Common myeloid progenitor, CD34-positive (primary cell): ENCODE data around the gene RAET1G.
"Not testable (repeated sequence)": the region's sequence is repeated elsewhere in the genome, so short reads cannot be mapped to it uniquely, and the experiment has no call there.

Experiments
- CTCF ChIA-PET: fragments of 350-600 bp; sonication (Branson Sonifier 250); formaldehyde crosslinking; loops from one replicate; lab custom pipeline; 2021; ENCODE audit warnings: antibody characterized with exemption; lab: Charles Lee
- POLR2A ChIA-PET: fragments of 350-600 bp; sonication (Branson Sonifier 250); formaldehyde crosslinking; loops from one replicate; lab custom pipeline; 2021; ENCODE audit warnings: antibody characterized with exemption; lab: Charles Lee
- DNase-seq, 3 donors: peaks; one replicate each; pipeline versions ENCODE4 v3.0.0 to v3.0.0-alpha.2; 2013
- H3K27ac ChIP-seq, 2 experiments: 1 replicate in 1 of 2; 2 replicates in 1 of 2; pipeline ENCODE4 v1.7.0; 2013; ENCODE audit warnings: inconsistent platforms in 2 of 2, low read length in 2 of 2, mild to moderate bottlenecking in 2 of 2, low read depth in 1 of 2, moderate library complexity in 1 of 2; ENCODE audit not compliant: severe bottlenecking in 2 of 2, insufficient read depth in 1 of 2, poor library complexity in 1 of 2
- H3K27me3 ChIP-seq, 5 experiments: replicated peaks in 2 of 5; 1 replicate in 3 of 5; 2 replicates in 2 of 5; pipeline versions ENCODE4 v1.6.1 to v1.7.0; 2013; ENCODE audit warnings: low read length in 4 of 5, mild to moderate bottlenecking in 2 of 5, moderate library complexity in 2 of 5, inconsistent platforms in 1 of 5; ENCODE audit not compliant: insufficient read depth in 5 of 5, control insufficient read depth in 4 of 5
- H3K36me3 ChIP-seq, 4 experiments: 1 replicate in 2 of 4; 2 replicates in 2 of 4; pipeline versions ENCODE4 v1.6.1 to v1.7.0; 2013; ENCODE audit warnings: low read length in 3 of 4, control low read depth in 1 of 4, mild to moderate bottlenecking in 1 of 4; ENCODE audit not compliant: control insufficient read depth in 4 of 4, insufficient read depth in 4 of 4
- H3K4me1 ChIP-seq, 4 experiments: 1 replicate in 3 of 4; 2 replicates in 1 of 4; pipeline versions ENCODE4 v1.6.1 to v1.7.1; 2013; ENCODE audit warnings: low read length in 3 of 4, mild to moderate bottlenecking in 3 of 4, control low read depth in 1 of 4, inconsistent platforms in 1 of 4, moderate library complexity in 1 of 4; ENCODE audit not compliant: control insufficient read depth in 4 of 4, insufficient read depth in 4 of 4; ENCODE audit errors: control extremely low read depth in 1 of 4
- H3K4me3 ChIP-seq, 7 experiments: 1 replicate in 4 of 7; 2 replicates in 3 of 7; pipeline versions ENCODE4 v1.5.1 to v1.7.0; 2013; ENCODE audit warnings: mild to moderate bottlenecking in 7 of 7, low read length in 6 of 7, moderate library complexity in 6 of 7, inconsistent platforms in 2 of 7, low read depth in 2 of 7, control low read depth in 1 of 7; ENCODE audit not compliant: insufficient read depth in 4 of 7, control insufficient read depth in 1 of 7; ENCODE audit errors: extremely low read depth in 1 of 7
- H3K9me3 ChIP-seq, 5 experiments: 1 replicate in 4 of 5; 2 replicates in 1 of 5; pipeline versions ENCODE4 v1.6.1 to v1.7.1; 2013; ENCODE audit warnings: low read length in 4 of 5, mild to moderate bottlenecking in 2 of 5, inconsistent platforms in 1 of 5, low read depth in 1 of 5, moderate library complexity in 1 of 5; ENCODE audit not compliant: control insufficient read depth in 4 of 5, insufficient read depth in 2 of 5; ENCODE audit errors: control extremely low read depth in 1 of 5
- WGBS: methylation state at CpG from one replicate; pipeline ENCODE4 v1.1.5; 2013; ENCODE audit not compliant: insufficient coverage; 5-methylcytosine and 5-hydroxymethylcytosine counted together

RAET1G gene

GRCh38 chr6:149954328-149954983 lies 31.5 kb upstream of the RAET1G start:
- H3K4me3 ChIP-seq, CTCF ChIA-PET, POLR2A ChIA-PET, H3K27ac ChIP-seq, H3K36me3 ChIP-seq, DNase-seq, H3K9me3 ChIP-seq, H3K4me1 ChIP-seq: not testable (repeated sequence)
- H3K27me3 ChIP-seq = peaks cover 19 to 83% (median 47%) of the 10 kb centered on the region in 5 experiments
- WGBS = no CpG with 5 or more reads among the region's 53 CpGs

DNA sequence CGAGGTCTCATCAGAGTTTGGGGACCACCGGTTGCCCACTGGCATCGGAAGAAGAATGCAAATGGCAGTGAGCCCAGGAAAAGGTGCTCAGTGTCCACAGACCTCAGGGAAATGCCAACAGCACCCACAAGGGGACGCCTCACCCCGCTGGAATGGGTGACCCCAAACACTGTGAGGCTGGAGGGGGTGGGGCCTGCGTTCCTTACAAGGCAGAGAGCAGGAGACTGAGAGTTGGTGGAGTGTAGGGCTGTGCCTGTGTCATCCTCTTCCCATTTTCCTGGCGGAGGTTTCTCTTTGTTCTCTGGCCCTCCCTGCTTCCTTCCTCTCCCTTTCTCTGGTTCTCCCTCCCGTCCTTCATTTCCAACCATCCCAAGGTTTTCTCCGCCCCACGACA lies 31.0 kb upstream of the RAET1G start:
- H3K4me3 ChIP-seq, POLR2A ChIA-PET, H3K4me1 ChIP-seq, DNase-seq, H3K27ac ChIP-seq, H3K36me3 ChIP-seq, H3K9me3 ChIP-seq: not testable (repeated sequence)
- no CpG with 5 or more reads among the region's 10 CpGs for WGBS
- H3K27me3 ChIP-seq = peaks cover 19 to 80% (median 44%) of the 10 kb centered on the region in 5 experiments
- CTCF ChIA-PET = interaction anchor here (1.0 kb wide), 1 partner anchor 13 kb away, joined by 3 read pairs; no protein-coding TSS in a partner anchor

DNA sequence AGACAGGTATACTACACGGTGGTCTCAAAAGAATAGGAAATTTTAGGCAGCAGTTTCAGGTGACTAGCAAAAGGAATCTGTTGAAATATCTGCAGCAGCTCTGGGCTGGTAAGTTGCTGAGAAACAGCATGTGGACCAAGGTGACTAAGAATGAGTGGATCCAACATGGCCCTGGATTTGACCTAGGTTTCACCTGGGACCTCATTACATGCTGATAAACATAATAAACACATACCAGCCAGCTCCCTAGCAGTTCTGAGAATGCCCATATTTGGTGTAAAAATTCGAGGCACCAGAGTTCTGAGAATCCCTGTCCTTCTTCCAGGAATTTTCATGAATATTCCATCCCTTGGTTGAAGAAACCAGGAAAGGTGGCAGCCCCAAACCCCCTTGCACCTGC lies 30.5 kb upstream of the RAET1G start:
- H3K27ac ChIP-seq, H3K4me3 ChIP-seq, H3K36me3 ChIP-seq, DNase-seq, H3K9me3 ChIP-seq, H3K4me1 ChIP-seq, POLR2A ChIA-PET: not testable (repeated sequence)
- CTCF ChIA-PET = interaction anchor here (1.0 to 1.6 kb wide), 2 partner anchors 12 to 63 kb away, joined by 3 to 9 read pairs; no protein-coding TSS in a partner anchor
- peaks cover 19 to 81% (median 42%) of the 10 kb centered on the region in 5 experiments for H3K27me3 ChIP-seq
- 58% methylated on average over 2 of the region's 2 CpGs for WGBS

GRCh38 chr6:149951626-149952025 lies 28.7 kb upstream of the RAET1G start:
- no peak for DNase-seq
- 65% methylated on average over 2 of the region's 3 CpGs for WGBS
- POLR2A ChIA-PET = no interaction called here
- Histone ChIP-seq H3K27me3 (peaks cover 19 to 80% (median 39%) of the 10 kb centered on the region in 5 experiments), H3K4me3 (no peak overlapping the region), H3K4me1 (peaks cover 0 to 2% (median 0%) of the 10 kb centered on the region in 4 experiments), H3K36me3 (no peaks in the 10 kb centered on the region), H3K27ac (no peak overlapping the region), H3K9me3 (no peaks in the 10 kb centered on the region)
- CTCF ChIA-PET = interaction anchor here (0.9 to 1.8 kb wide), 5 partner anchors 10 to 65 kb away, joined by 3 to 9 read pairs (median 4); no protein-coding TSS in a partner anchor

DNA sequence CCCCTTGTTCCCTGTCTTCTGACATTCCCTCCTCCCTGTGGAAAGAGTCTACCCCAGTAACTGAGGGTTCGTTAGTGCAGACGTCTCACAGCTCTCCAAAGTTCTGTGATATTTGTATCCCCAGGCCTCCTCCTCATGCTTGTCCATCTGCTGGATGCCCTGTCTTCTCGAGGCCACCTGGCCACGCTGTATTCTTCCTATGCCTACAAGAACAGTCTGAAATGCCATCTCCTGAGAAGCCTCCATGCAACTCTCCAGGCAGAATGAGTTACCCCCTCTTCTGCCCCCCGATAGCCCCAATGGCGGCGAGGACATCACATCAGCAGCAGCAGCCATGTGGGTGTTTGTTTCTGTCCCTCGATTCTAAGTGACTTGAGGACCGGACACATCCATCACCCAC lies 28.2 kb upstream of the RAET1G start:
- Histone ChIP-seq H3K27me3 (peaks cover 19 to 80% (median 39%) of the 10 kb centered on the region in 5 experiments), H3K36me3 (no peaks in the 10 kb centered on the region), H3K27ac (no peak overlapping the region), H3K4me1 (peaks cover 0 to 2% (median 0%) of the 10 kb centered on the region in 4 experiments), H3K9me3 (no peaks in the 10 kb centered on the region), H3K4me3 (no peak overlapping the region)
- CTCF ChIA-PET = interaction anchor here (1.8 kb wide), 1 partner anchor 15 kb away, joined by 4 read pairs; no protein-coding TSS in a partner anchor
- POLR2A ChIA-PET = no interaction called here
- no peak for DNase-seq
- WGBS = 81% methylated on average over 7 of the region's 9 CpGs

DNA sequence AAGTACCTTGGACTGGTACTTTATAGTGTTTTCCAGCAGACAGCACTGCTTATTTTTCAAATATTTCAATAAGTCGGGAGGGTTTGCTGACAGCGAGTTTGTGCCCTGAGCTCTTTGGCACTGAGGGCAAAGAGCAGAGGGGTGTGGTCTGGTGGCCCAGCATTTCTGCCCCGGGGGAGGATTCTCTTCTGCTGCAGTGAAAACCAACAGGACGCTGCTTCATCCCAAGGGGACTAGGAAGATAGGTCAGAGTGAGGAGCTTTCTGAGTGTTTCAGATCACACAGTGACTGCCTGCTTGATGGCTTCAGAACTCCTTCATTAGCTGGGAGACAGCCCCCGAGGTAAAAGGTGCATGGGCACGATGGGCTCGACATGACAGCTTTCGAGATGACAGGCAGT lies 27.5 kb upstream of the RAET1G start:
- Histone ChIP-seq H3K36me3 (no peaks in the 10 kb centered on the region), H3K27me3 (peaks cover 15 to 73% (median 34%) of the 10 kb centered on the region in 5 experiments), H3K4me1 (peaks cover 0 to 2% (median 0%) of the 10 kb centered on the region in 4 experiments), H3K4me3 (no peak overlapping the region), H3K27ac (no peak overlapping the region), H3K9me3 (no peaks in the 10 kb centered on the region)
- ChIA-PET CTCF (interaction anchor here (1.8 kb wide), 1 partner anchor 14 kb away, joined by 4 read pairs; no protein-coding TSS in a partner anchor), POLR2A (no interaction called here)
- WGBS = 42% methylated on average over 4 of the region's 8 CpGs
- DNase-seq = no peak

- no peak for DNase-seq
- CTCF ChIA-PET = interaction anchor here (1.0 to 1.5 kb wide), 3 partner anchors 10 to 13 kb away, joined by 3 to 5 read pairs (median 3); no protein-coding TSS in a partner anchor
- no peaks in the 10 kb centered on the region for H3K36me3 ChIP-seq
- WGBS = 92% methylated on average over 5 of the region's 5 CpGs
- no peaks in the 10 kb centered on the region for H3K4me1 ChIP-seq
- H3K4me3 ChIP-seq = no peak overlapping the region
- POLR2A ChIA-PET = no interaction called here
- H3K9me3 ChIP-seq = no peaks in the 10 kb centered on the region
- H3K27ac ChIP-seq = no peak overlapping the region
- peaks cover 13 to 61% (median 32%) of the 10 kb centered on the region in 5 experiments for H3K27me3 ChIP-seq
Measured at GRCh38 chr6:149948616-149949015, 25.7 kb upstream of the RAET1G start.
